HG03175 (cell line): ENCODE measurements around the gene SFN.
"Not testable (repeated sequence)": the region's sequence is repeated elsewhere in the genome, so short reads cannot be mapped to it uniquely, and the experiment has no call there.

Source experiments
- ATAC-seq: cut with Tn5 transposase; IDR thresholded peaks from one replicate; pipeline ENCODE4 v1.9.1; 2021; ENCODE audit warnings: mild to moderate bottlenecking, moderate library complexity; ENCODE audit not compliant: unreplicated experiment

The SFN gene

DNA sequence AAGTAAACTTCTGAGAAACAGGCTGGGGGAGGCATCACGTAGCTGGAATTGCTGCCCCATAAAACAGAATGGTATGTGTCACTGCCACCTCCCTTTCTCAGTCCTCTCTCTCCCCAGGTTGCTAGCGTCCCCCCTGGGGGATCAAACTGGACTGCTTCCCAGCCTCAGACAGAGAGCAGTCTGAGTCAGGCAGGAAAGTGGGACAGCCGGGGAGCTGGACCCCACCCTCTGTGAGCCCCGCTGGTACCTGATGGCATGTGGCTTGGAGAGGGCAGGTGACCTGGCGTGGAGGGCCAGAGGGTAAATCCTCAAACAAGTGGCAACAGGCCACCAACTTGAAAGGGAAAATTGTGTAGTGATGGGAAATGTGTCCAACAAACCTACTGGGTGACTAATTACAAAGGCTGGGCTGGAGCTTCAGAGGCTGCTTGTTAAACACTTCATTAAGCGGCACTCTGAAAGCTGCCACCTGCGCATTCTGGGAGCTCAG is 1.0 kb upstream of the SFN start:
- no peak for ATAC-seq

DNA sequence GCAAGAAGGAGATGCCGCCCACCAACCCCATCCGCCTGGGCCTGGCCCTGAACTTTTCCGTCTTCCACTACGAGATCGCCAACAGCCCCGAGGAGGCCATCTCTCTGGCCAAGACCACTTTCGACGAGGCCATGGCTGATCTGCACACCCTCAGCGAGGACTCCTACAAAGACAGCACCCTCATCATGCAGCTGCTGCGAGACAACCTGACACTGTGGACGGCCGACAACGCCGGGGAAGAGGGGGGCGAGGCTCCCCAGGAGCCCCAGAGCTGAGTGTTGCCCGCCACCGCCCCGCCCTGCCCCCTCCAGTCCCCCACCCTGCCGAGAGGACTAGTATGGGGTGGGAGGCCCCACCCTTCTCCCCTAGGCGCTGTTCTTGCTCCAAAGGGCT is 732 bp downstream of the SFN start:
- ATAC-seq = no peak

DNA sequence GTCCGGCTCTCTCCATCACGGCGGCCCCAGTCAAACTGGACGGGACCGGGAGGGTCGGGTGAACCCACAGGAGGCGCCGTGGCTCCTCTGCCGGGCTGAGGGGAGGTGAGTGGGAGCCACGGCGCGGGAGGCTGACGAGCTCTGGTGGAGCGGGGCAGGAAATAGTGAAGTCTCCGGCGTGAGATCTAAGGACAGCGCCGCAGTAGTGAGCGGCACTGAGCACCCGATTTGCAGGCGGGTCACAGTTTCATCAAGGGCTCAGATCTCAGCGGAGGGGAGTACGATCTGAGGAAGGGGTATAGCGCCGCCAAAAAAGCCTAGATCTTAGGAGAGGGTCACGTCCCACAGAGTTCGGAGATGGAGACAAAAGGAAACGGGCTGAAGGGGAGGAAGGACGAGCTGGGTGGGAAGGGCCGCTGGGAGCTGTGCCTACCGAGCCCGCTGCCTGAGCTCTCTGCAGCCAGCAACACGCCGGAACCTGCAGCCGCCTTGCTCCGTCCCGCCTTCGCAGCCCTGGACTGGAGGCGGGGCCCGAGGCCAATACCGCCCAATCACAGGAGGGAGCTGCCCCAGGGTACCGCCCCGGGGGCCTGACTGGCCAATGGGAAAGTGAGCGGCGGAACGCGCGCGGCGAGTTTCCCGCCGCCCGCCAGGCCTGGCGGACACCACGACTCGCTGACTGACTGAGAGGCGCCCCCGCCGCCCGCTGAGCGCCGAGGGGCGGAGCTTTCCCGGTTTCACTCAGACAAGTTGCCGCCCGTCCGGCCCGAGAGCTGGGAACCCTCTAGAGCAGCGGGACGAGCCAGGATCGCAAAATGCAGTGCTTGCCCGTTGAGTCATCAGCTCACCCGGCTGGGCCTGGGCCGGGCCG is 1.9 kb downstream of the SFN start:
- ATAC-seq = peak; percentile 94

DNA sequence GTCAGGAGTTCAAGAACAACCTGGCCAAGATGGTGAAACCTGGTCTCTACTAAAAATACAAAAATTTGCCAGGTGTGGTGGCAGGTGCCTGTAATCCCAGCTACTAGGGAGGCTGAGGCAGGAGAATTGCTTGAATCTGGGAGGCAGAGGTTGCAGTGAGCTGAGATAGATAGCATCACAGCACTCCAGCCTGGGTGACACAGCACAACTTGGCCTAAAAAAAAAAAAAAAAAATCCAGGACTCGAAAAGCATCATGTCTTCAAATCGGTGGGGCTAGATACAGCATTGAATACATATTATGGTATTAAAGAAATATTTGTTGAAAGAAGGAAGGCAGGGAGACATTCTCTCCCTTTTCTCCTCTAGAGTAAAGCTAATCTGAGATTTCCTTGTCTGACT is 10.1 kb downstream of the SFN start:
- not testable (repeated sequence) for ATAC-seq

DNA sequence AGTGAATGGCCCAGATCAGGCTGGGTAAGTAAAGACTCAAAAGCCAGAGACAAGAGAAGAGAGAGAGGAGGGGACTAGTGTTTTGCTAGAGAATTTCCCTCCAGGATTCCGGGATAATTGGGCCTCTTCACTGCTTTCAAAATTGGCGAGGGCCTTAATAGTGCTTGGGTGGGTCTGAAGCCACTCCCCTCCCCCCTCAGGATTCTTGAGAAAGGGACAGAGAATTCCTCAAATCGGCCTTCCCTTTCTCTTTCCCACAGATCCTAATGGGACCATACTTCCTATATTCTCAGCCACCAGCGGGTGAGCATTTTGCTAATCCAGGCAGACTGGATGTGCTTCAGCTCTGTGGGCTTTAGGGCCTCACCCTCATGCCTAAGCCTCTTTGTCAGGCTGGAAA is 11.9 kb downstream of the SFN start:
- ATAC-seq = no peak

DNA sequence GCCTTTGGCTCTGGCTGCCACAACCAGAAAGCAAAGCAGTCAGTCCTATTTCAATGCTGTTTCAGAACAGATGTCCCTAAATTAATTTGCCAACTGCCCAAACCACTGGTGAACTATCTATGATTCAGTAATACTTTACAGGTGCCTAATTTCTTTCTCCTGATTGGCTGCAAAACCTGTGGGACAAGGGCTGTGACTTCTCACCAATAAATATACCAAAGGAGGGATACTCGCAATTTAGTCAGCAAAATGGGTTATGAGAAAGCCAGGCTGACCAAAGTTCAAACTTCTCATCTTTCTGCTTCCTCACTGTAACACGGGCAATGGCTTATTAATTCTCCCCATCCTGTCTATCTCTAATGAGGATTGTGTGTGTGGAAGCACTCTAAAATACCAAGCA is 14.4 kb downstream of the SFN start:
- no peak for ATAC-seq

DNA sequence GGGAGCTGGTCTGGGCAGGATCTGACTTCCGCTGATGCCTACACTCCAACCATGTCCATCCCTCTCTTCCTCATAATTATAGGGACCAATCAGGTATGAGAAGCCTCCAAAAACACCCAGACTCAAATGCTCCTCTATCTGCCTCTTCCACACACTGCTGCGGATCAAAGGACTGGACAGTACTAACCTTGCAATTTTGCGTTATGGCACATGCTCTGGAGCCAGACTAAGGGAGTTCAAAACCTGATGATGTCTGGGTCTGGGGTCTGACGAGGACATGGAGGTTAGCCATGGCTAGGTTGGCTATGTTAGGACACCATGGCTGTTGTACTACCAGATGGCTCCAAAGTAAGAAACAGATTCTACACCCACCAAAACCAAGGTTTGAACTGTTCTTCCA is 16.8 kb downstream of the SFN start:
- no peak for ATAC-seq

DNA sequence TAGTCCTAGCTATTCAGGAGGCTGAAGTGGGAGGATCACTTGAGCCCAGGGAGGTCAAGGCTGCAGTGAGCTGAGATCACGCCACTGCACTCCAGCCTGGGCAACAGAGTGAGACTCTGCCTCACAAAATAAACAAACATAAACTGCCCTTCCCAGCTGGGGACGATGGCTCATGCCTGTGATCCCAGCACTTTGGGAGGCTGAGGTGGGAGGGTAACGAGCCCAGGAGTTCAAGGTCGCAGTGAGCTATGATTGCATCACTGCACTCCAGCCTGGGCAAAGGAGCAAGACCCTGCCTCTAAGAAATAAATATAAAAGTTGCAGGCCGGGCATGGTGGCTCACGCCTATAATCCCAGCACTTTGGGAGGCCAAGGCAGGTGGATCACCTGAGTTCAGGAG is 18.7 kb downstream of the SFN start:
- not testable (repeated sequence) for ATAC-seq

DNA sequence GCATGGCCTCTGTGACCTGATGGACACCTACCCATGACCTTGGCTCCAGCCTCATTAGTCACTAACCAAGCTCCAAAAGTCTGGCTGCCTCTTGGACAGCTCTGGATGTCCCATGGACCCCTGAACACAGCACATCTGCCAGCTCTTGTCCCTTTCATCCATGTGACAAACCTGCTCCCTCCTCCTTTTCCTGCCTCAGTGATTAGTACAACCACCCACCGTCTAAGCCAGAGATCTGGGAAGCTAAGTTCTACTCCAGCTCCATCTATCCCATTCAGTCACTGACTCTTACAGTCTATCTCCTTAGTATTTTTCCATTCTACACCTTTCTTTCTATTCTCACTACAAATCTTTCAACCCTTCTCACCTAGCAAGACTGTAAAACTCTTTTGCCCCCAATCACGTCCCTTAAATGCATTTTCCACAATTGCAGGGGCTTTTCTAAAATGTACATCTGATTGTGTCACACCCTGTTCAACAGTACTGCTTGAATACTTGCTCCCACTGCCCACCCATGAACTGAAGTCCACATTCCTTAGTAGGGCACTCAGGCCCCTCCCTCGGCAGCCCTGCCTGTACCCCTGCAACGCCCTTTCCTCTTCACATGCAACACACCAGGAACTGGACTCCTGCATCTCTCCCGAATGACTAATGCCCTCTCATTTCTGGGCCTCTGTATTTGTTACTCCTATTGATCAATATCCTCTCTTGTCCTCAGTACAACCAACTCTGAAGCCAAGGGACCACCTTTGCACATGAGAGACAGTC is 19.9 kb downstream of the SFN start:
- ATAC-seq = no peak

DNA sequence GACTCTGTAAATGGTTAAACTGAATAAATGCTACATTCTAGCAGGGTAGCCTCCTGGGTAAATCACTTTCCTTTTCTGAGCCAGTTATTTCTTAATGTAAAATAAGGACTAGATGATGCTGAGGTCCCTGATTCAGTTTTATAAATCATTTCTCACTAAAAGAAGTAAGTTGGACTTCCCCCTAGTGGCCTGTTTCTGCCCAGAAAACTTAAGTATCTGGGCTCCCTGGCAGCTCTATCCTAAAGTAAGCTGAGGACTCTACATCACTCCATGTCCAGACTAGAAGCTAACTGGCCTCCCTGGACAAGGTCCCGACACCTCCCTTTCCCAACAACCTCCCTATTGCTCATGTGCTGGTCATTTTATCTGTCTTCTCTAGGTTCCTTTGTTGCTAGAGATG is 24.2 kb downstream of the SFN start:
- no peak for ATAC-seq

DNA sequence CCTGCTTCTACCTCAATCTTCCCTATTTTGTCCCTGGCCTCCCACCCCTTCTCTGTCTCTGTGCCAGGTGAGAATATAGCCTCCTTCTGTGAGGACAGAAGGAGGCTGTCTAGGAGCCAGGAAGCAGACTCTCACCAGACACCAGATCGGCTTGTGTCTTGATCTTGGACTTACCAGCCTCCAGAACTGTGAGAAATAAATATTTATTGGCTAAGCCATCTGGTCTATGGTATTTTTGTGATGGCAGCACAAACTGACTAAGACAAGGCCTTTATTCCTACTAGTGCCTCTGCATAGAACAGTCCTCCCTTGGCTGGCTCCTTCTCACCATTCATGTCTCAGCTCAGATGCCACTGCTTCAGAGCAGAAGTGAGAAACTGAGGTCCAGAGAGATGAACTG is 25.3 kb downstream of the SFN start:
- ATAC-seq = no peak

DNA sequence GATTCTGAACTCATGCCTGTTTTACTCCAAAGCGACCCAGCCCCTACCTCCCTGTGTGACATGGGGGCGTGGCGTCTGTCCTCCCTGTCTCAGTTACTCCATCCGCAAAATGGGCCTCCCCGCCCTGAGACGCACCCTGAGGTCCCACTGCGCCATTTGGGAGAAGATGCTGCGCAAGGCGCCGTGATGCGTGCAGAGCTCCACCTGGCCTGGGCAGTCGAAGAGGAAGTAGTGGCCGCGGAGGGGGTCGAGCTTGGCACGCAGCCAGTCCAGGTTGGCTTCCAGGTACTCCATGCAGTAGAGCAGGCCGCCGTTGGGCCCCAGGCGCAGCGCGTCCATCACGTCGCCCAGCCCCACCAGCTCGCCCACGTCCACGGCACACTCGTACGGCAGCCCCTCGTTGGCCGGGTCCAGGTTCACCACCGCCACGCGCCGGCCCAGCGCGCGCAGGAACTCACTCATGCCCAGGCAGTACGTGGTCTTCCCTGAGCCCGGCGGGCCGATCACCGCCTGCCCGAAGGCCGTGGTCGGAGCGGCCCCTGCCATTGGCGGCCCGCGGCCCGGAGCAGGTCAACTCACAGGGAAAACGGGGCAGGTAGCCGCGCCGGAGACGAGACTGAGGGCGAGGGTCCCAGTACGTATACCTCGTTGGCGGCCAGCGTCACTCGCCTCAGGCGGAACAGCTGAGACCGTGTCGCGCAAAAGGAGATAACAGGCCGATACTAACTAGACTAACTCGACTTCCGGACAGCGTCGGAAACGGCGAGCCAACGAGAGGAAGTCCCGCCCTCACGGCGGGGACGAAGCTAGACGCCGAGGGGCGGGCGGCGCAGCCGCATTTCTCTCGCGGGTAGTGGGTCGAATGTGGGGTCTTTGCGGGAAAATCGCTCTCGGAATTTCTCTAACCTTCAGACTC is 26.9 kb downstream of the SFN start, which contains the start of gene GPN2:
TSS of gene GPN2 (minus strand) at position 733 of the 916 bp plus-strand sequence. CDS start at position 546, 187 bp downstream.
- ATAC-seq = peak; percentile 91

DNA sequence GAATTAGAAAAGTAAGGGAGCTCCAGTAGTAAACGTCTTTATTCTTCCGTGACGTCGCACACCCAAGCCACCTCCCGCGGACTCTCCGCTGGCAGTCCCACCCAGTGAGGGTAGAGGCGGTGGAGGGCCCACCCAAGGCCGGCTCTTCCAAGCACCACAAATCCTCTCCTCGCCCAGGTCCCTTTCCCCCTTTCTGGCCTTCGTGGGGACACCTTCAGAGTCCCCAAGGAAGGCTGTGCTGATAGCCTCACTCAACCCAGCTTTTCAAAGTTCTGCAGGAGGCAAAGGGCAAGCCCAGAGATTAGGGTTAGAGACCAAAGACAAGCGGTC is 27.5 kb downstream of the SFN start:
- ATAC-seq = peak; percentile 4

DNA sequence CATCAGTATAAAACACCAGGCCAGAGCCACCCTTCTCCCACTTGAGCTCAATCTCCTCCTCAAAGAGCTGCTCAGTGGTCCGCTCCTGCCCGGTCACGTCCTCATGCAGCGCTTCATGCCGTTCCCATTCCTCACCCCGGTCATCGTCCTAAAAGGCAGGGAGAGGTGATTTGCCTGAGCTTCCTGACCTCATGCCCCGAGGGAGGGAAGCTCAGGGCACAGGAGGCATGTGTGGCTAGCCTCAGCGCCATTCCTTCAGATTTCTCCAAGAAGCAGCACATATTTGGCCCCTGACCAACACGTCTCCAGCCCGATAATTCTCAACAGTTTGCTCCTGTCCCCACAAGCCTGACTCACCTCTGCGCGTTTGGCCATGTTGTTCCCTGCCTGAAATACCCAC is 31.3 kb downstream of the SFN start:
- ATAC-seq = no peak

DNA sequence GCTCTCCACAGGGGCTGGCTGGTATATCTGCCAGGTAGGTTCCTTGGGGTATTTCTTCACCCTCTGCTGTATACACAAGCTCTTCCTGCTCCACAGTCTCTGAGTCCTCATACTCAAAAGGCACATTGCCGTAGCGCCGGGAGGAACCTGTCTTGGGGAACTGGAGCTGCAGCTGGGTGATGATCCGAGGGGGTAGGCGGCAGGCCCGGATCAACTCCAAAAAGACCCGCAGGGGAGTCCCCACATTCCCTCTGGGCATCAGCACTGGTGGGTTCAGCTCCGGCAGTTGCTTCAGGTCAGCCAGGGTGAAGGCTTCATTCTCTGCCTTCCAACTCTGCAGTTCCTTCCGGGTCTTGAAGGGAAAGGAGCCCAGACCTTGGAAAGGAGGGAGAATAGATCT is 34.4 kb downstream of the SFN start:
- no peak for ATAC-seq

DNA sequence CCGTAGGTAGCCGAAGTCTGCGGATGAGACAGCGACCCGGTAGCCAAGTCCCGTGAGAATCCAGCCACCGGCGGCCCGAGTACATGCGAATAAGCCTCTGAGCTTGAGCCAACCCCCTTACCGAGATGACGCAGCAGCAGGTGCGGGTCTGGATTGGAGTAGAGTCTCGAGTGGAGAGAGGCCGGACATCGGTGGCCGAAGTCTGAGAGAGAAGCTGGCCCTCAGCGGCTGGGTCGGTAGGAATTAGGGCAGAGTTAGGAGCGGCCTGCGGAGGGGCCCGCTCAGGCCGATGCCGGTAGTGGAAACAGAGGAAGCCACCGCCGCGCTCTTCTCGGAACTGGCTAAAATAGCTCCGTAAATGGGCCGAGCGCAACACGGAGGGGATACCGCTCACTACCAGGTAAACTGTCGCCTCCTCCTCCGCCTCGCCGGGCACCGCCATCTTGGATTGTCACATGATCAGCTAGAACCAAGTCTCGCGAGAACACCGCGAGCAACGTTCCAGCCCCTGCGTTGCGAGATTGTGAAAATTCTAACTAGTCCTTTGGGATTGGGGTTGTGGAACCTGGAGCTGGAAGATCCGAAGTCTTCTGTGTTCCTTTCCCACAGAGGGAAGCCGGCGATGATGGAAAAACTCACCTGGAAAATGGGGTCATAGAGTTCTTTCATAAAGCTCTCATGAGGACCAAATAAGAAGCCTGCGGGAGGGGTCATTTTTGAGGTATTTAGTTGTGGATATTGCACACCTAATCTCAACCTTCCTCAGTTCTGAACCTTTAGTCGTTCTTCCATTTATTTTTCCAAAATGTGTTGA is 37.3 kb downstream of the SFN start, which contains the start of gene GPATCH3:
TSS of gene GPATCH3 (minus strand) at position 467 of the 814 bp plus-strand sequence. CDS start at position 442, 25 bp downstream.
- peak; percentile 82 for ATAC-seq

DNA sequence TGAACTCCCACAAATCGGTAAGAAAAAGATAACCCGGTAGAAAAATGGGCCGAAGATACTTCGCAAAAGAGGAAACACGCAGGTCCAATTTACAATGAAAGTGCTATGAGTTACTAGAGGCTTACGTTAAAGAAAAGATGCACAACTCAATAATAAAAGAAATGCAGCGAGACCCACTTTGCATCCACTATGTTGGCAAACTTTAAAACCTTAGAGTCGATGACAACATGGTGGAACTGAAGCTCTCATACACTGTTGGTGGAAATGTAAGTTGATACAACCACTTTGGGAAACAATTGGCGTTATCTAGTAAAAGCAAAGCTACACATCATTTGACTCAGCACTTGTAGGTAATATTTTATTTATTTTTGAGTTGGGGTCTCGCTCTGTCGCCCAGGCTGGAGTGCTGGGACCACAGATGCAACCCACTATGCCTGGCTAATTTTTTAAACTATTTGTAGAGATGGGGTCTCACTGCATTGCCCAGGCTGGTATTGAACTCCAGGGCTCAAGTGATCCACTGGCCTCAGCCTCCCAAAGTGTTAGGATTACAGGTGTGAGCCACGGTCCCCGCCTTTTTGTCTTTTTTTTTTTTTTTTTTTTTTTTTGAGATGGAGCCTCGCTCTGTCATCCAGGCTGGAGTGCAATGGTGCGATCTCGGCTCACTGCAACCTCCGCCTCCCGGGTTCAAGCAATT is 38.0 kb downstream of the SFN start:
- no peak for ATAC-seq

DNA sequence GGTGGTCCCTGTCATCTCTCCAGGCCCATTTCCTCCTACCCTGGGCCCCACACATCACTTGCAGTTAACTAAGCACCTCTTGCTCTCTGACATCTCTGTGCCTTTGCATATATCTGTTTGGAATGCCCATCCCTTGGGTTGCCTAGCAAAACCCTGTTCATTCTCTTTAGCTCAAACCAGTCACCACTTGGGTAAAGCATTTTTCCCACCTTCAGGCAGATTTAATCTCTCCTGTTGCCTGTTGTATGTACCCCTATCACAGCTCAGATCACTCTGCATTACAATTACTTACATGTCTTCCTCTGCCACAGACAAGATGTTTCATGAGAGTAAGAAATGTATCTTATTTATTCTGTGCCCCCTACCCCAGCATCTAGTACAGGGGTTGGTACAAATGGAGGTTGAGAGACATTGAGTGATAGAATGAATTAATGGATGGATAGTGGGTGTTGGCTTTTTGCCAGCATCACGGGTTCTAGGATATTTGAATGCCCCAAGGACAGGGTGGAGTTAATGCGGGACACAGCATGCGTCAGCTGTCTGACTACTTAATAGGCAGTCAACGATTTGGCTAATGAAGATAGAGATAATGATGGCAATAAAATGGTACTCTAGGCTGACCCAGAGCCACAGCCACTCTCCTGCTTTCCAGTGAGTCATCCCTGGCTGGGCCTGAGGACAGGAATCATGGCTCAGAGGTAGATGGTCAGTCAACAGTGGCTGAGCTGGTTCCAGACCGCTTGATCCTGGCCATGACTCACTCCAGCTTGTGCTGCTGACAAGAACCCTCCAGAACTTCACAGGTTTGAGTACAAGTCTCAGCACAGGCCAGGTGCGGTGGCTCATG is 44.3 kb downstream of the SFN start:
- ATAC-seq = no peak

DNA sequence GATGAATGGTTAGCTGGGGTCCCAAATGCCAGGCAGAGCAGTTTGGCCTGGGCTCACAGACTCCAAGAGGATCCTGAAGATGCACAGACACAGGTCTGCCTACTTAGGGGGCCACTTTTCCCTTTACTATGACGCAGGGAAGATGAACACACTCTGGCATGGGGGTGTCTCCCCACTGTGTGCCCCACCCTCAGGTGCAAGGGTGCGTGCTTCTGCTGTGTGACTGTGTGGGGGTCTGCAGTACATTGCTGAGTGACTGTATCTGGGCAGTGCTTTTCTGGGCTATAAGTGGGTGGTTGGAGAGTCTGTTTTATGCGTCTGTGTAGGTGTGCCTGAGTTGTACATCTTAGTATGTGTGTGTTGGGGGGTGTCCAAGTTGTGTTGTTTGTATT is 47.0 kb downstream of the SFN start:
- no peak for ATAC-seq
